Measurements from ENCODE around the gene CABP7. TPM values are rescaled to one million over a fixed set of nuclear protein-coding genes. Genes with fewer than 3 reads are reported as not detected.
A peak's percentile ranks its signal among the peaks of the same experiment; 100 is the strongest.

The CABP7 gene
- polyA plus RNA-seq, 4 donors, result 0.27 to 4.2 (median 1.4) TPM

- Histone ChIP-seq H3K4me1 (ENCODE audit: control insufficient read depth in 3 of 3, insufficient read depth in 2 of 3, low read depth in 1 of 3, low read length in 2 of 3) (peaks cover 0 to 12% (median 5%) of the 10 kb centered on the region in 3 donors), H3K36me3 (ENCODE audit: control insufficient read depth in 3 of 3, insufficient read depth in 2 of 3, low read depth in 1 of 3, low read length in 3 of 3) (peaks cover 3 to 19% (median 11%) of the 10 kb centered on the region in 3 donors), H3K9me3 (ENCODE audit: control insufficient read depth in 2 of 2, insufficient read depth in 1 of 2, low read depth in 1 of 2, low read length in 1 of 2) (no peaks in the 10 kb centered on the region), H3K27ac (ENCODE audit: low read depth in 1 of 3, low read length in 2 of 3) (peak overlapping the region; percentile 89 to 91 (median 90)), H3K4me3 (ENCODE audit: low read depth in 1 of 3, low read length in 3 of 3) (peak overlapping the region; percentile 56 to 86 (median 66)), H3K27me3 (ENCODE audit: control insufficient read depth in 3 of 3, insufficient read depth in 3 of 3, low read length in 3 of 3) (no peaks in the 10 kb centered on the region)
- FAIRE-seq (no peak), DNase-seq (peak in 1 of 2 donors; percentile 74)
- 52 to 55% (median 52%) methylated on average over 15 of the region's 15 CpGs for WGBS, 3 donors
These were observed 46.3 kb downstream of the CABP7 start for GRCh38 chr22:29765905-29766631.

GRCh38 chr22:29766632-29767170 lies 46.9 kb downstream of the CABP7 start, which contains the start of gene ZMAT5:
ZMAT5 (minus strand) TSS chr22:29767007; CDS start chr22:29748544, 18,463 bp downstream.
- FAIRE-seq (peak; percentile 23), DNase-seq (peak; percentile 97 to 99)
- peaks cover 0 to 12% (median 5%) of the 10 kb centered on the region in 3 donors for H3K4me1 ChIP-seq (ENCODE audit: control insufficient read depth in 3 of 3, insufficient read depth in 2 of 3, low read depth in 1 of 3, low read length in 2 of 3)
- H3K4me3 ChIP-seq (ENCODE audit: low read depth in 1 of 3, low read length in 3 of 3), result peak within 1 kb of the TSS; percentile 56 to 86 (median 69)
- 0 to 1% (median 0%) methylated on average over 32 of the region's 32 CpGs for WGBS, 3 donors
- H3K36me3 ChIP-seq (ENCODE audit: control insufficient read depth in 3 of 3, insufficient read depth in 2 of 3, low read depth in 1 of 3, low read length in 3 of 3), result peaks cover 3 to 24% (median 11%) of the 10 kb centered on the region in 3 donors
- H3K9me3 ChIP-seq (ENCODE audit: control insufficient read depth in 2 of 2, insufficient read depth in 1 of 2, low read depth in 1 of 2, low read length in 1 of 2), result no peaks in the 10 kb centered on the region
- H3K27ac ChIP-seq (ENCODE audit: low read depth in 1 of 3, low read length in 2 of 3), result peak within 1 kb of the TSS; percentile 89 to 91 (median 90)
- no peaks in the 10 kb centered on the region for H3K27me3 ChIP-seq (ENCODE audit: control insufficient read depth in 3 of 3, insufficient read depth in 3 of 3, low read length in 3 of 3)

GRCh38 chr22:29767171-29768051 lies 47.6 kb downstream of the CABP7 start, which contains the start of gene UQCR10:
UQCR10 (plus strand) TSS chr22:29767369; CDS start chr22:29767399, 30 bp downstream.
- FAIRE-seq, result no peak
- DNase-seq, result peak; percentile 92 to 96
- Histone ChIP-seq H3K27ac (ENCODE audit: low read depth in 1 of 3, low read length in 2 of 3) (peak within 1 kb of the TSS; percentile 89 to 91 (median 90)), H3K4me3 (ENCODE audit: low read depth in 1 of 3, low read length in 3 of 3) (peak within 1 kb of the TSS; percentile 56 to 86 (median 69)), H3K9me3 (ENCODE audit: control insufficient read depth in 2 of 2, insufficient read depth in 1 of 2, low read depth in 1 of 2, low read length in 1 of 2) (no peaks in the 10 kb centered on the region), H3K4me1 (ENCODE audit: control insufficient read depth in 3 of 3, insufficient read depth in 2 of 3, low read depth in 1 of 3, low read length in 2 of 3) (peaks cover 0 to 12% (median 5%) of the 10 kb centered on the region in 3 donors), H3K36me3 (ENCODE audit: control insufficient read depth in 3 of 3, insufficient read depth in 2 of 3, low read depth in 1 of 3, low read length in 3 of 3) (peaks cover 3 to 24% (median 11%) of the 10 kb centered on the region in 3 donors), H3K27me3 (ENCODE audit: control insufficient read depth in 3 of 3, insufficient read depth in 3 of 3, low read length in 3 of 3) (no peaks in the 10 kb centered on the region)
- WGBS, 3 donors, result 0 to 12% (median 0%) methylated on average over 46 of the region's 46 CpGs

- Histone ChIP-seq H3K27ac (ENCODE audit: low read depth in 1 of 3, low read length in 2 of 3) (peak overlapping the region in 1 of 3 donors; percentile 81), H3K4me3 (ENCODE audit: low read depth in 1 of 3, low read length in 3 of 3) (peak overlapping the region; percentile 56 to 86 (median 69)), H3K36me3 (ENCODE audit: control insufficient read depth in 3 of 3, insufficient read depth in 2 of 3, low read depth in 1 of 3, low read length in 3 of 3) (peaks cover 3 to 24% (median 11%) of the 10 kb centered on the region in 3 donors), H3K4me1 (ENCODE audit: control insufficient read depth in 3 of 3, insufficient read depth in 2 of 3, low read depth in 1 of 3, low read length in 2 of 3) (peaks cover 0 to 12% (median 5%) of the 10 kb centered on the region in 3 donors), H3K9me3 (ENCODE audit: control insufficient read depth in 2 of 2, insufficient read depth in 1 of 2, low read depth in 1 of 2, low read length in 1 of 2) (no peaks in the 10 kb centered on the region), H3K27me3 (ENCODE audit: control insufficient read depth in 3 of 3, insufficient read depth in 3 of 3, low read length in 3 of 3) (no peaks in the 10 kb centered on the region)
- WGBS, 3 donors, result 15 to 36% (median 32%) methylated on average over 6 of the region's 6 CpGs
- DNase-seq (no peak), FAIRE-seq (no peak)
These were observed 48.4 kb downstream of the CABP7 start for GRCh38 chr22:29768052-29768693.

- Histone ChIP-seq H3K9me3 (ENCODE audit: control insufficient read depth in 2 of 2, insufficient read depth in 1 of 2, low read depth in 1 of 2, low read length in 1 of 2) (no peaks in the 10 kb centered on the region), H3K27ac (ENCODE audit: low read depth in 1 of 3, low read length in 2 of 3) (no peak overlapping the region), H3K4me1 (ENCODE audit: control insufficient read depth in 3 of 3, insufficient read depth in 2 of 3, low read depth in 1 of 3, low read length in 2 of 3) (peaks cover 0 to 12% (median 5%) of the 10 kb centered on the region in 3 donors), H3K27me3 (ENCODE audit: control insufficient read depth in 3 of 3, insufficient read depth in 3 of 3, low read length in 3 of 3) (no peaks in the 10 kb centered on the region), H3K36me3 (ENCODE audit: control insufficient read depth in 3 of 3, insufficient read depth in 2 of 3, low read depth in 1 of 3, low read length in 3 of 3) (peaks cover 3 to 24% (median 11%) of the 10 kb centered on the region in 3 donors), H3K4me3 (ENCODE audit: low read depth in 1 of 3, low read length in 3 of 3) (no peak overlapping the region)
- WGBS, 3 donors, result 82 to 92% (median 90%) methylated on average over 2 of the region's 2 CpGs
- FAIRE-seq, result no peak
- DNase-seq, result no peak
These were observed 50.0 kb downstream of the CABP7 start for GRCh38 chr22:29769723-29770321.

GRCh38 chr22:29772170-29772641 lies 52.4 kb downstream of the CABP7 start:
- no peak overlapping the region for H3K27ac ChIP-seq (ENCODE audit: low read depth in 1 of 3, low read length in 2 of 3)
- H3K36me3 ChIP-seq (ENCODE audit: control insufficient read depth in 3 of 3, insufficient read depth in 2 of 3, low read depth in 1 of 3, low read length in 3 of 3), result peaks cover 3 to 24% (median 11%) of the 10 kb centered on the region in 3 donors
- H3K4me3 ChIP-seq (ENCODE audit: low read depth in 1 of 3, low read length in 3 of 3), result no peak overlapping the region
- DNase-seq (peak in 1 of 2 donors; percentile 37), FAIRE-seq (no peak)
- no peaks in the 10 kb centered on the region for H3K9me3 ChIP-seq (ENCODE audit: control insufficient read depth in 2 of 2, insufficient read depth in 1 of 2, low read depth in 1 of 2, low read length in 1 of 2)
- peaks cover 0 to 6% (median 0%) of the 10 kb centered on the region in 3 donors for H3K4me1 ChIP-seq (ENCODE audit: control insufficient read depth in 3 of 3, insufficient read depth in 2 of 3, low read depth in 1 of 3, low read length in 2 of 3)
- 46 to 59% (median 52%) methylated on average over 5 of the region's 5 CpGs for WGBS, 3 donors
- H3K27me3 ChIP-seq (ENCODE audit: control insufficient read depth in 3 of 3, insufficient read depth in 3 of 3, low read length in 3 of 3), result no peaks in the 10 kb centered on the region

GRCh38 chr22:29773233-29773632 lies 53.4 kb downstream of the CABP7 start:
- no peak for FAIRE-seq
- Histone ChIP-seq H3K4me1 (ENCODE audit: control insufficient read depth in 3 of 3, insufficient read depth in 2 of 3, low read depth in 1 of 3, low read length in 2 of 3) (peaks cover 0 to 2% (median 0%) of the 10 kb centered on the region in 3 donors), H3K9me3 (ENCODE audit: control insufficient read depth in 2 of 2, insufficient read depth in 1 of 2, low read depth in 1 of 2, low read length in 1 of 2) (no peaks in the 10 kb centered on the region), H3K27ac (ENCODE audit: low read depth in 1 of 3, low read length in 2 of 3) (no peak overlapping the region), H3K36me3 (ENCODE audit: control insufficient read depth in 3 of 3, insufficient read depth in 2 of 3, low read depth in 1 of 3, low read length in 3 of 3) (peaks cover 3 to 24% (median 11%) of the 10 kb centered on the region in 3 donors), H3K4me3 (ENCODE audit: low read depth in 1 of 3, low read length in 3 of 3) (no peak overlapping the region), H3K27me3 (ENCODE audit: control insufficient read depth in 3 of 3, insufficient read depth in 3 of 3, low read length in 3 of 3) (no peaks in the 10 kb centered on the region)
- WGBS, 3 donors, result 68 to 80% (median 77%) methylated on average over 2 of the region's 2 CpGs
- DNase-seq, result no peak
